ENCODE measurements around the gene ARHGAP15. TPM values are rescaled to one million over a fixed set of nuclear protein-coding genes. Genes with fewer than 3 reads are reported as not detected.

ARHGAP15 gene
- total RNA-seq, 1 experiment from 2014 or later = not detected

DNA sequence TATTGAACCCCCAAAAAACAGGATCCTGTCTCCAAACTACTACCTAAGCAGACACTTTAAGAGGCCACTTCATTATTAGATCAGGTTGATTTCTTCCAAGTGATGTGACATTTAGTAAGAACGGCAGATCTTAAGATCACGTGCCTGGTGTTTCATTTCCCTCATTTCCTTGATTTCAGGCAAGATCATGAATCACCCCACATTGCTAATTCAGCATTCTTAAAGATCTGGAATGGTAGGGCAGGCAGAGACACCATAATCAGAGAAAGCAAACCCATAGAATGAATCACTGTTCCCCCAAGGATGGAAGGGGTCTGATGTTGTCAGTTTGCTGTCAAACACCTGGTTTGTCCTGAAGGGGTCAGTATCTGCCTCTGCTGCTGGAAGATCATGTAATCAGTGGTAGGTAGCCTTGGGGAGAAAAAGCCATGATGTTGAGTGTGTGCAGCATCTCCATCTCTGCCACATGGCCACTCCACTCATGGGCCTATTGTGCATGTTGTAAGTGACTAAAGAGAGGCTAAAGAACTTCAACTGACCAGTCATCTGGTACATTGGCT lies 133.9 kb downstream of the ARHGAP15 start:
- no peaks in the 10 kb centered on the region for H3K27me3 ChIP-seq (ENCODE audit: control insufficient read depth, insufficient read depth, low read length)
- no peaks in the 10 kb centered on the region for H3K36me3 ChIP-seq (replicated peaks; ENCODE audit: control insufficient read depth, insufficient read depth, low read length)
- DNase-seq = peak; percentile 12
- no peak overlapping the region for H3K4me3 ChIP-seq (ENCODE audit: insufficient read depth, low read depth, low read length)

DNA sequence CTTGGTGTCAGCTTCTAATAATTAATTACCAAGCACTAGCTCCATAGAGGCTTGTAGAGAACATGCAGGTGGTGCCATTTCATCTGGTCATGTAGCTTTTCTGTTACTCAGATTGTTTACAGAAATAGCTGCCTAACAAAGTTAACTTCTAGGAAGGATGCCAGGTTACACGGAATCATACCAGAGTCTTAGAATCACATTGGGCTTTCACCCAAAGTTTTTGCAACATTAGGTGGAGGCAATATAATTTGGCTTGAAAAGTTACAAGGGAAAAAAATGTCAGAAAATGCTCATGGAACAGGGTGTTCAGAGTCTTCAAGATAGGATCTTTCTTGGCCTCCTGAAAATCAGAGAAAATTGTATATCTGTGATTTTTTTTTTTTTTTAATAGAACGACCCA lies 135.6 kb downstream of the ARHGAP15 start:
- H3K27me3 ChIP-seq (ENCODE audit: control insufficient read depth, insufficient read depth, low read length) = no peaks in the 10 kb centered on the region
- H3K4me3 ChIP-seq (ENCODE audit: insufficient read depth, low read depth, low read length) = no peak overlapping the region
- no peak for DNase-seq
- no peaks in the 10 kb centered on the region for H3K36me3 ChIP-seq (replicated peaks; ENCODE audit: control insufficient read depth, insufficient read depth, low read length)

- Histone ChIP-seq H3K27me3 (ENCODE audit: control insufficient read depth, insufficient read depth, low read length) (no peaks in the 10 kb centered on the region), H3K4me3 (ENCODE audit: insufficient read depth, low read depth, low read length) (no peak overlapping the region), H3K36me3 (replicated peaks; ENCODE audit: control insufficient read depth, insufficient read depth, low read length) (no peaks in the 10 kb centered on the region)
- DNase-seq = no peak
These were observed 150.5 kb downstream of the ARHGAP15 start for GRCh38 chr2:143279672-143280071.

GRCh38 chr2:143280097-143280757 lies 151.0 kb downstream of the ARHGAP15 start:
- H3K27me3 ChIP-seq (ENCODE audit: control insufficient read depth, insufficient read depth, low read length) = no peaks in the 10 kb centered on the region
- H3K4me3 ChIP-seq (ENCODE audit: insufficient read depth, low read depth, low read length) = no peak overlapping the region
- DNase-seq = no peak
- H3K36me3 ChIP-seq (replicated peaks; ENCODE audit: control insufficient read depth, insufficient read depth, low read length) = no peaks in the 10 kb centered on the region

- H3K27me3 ChIP-seq (ENCODE audit: control insufficient read depth, insufficient read depth, low read length) = no peaks in the 10 kb centered on the region
- no peaks in the 10 kb centered on the region for H3K36me3 ChIP-seq (replicated peaks; ENCODE audit: control insufficient read depth, insufficient read depth, low read length)
- no peak for DNase-seq
- H3K4me3 ChIP-seq (ENCODE audit: insufficient read depth, low read depth, low read length) = no peak overlapping the region
These were observed 153.5 kb downstream of the ARHGAP15 start for GRCh38 chr2:143282684-143283083.

DNA sequence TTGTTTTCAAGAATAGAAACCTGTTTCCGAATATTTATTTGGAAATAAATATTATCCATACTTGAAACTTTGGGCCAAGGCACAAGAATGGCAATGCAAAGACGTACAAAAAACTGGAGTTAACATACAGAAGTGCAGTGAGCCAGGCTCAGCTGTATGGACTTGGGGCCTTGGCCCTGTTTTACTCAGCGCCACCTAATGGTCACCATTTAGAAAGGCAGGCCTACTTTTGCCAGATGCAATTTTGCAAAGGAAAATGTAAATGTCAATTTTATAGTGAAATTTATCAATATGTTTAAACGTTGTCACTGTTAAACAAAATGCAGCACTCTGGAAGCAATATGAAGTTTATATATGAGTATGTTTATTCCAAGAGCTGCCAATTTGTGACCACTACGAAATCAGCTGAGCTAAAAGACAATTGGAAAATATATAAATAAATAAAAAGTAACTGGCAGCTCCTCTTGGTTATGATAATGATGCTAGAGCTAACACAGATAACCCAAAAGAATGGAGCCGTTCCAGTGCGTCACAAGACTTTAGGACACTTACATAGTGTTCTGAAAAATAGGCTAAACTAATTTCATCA lies 155.0 kb downstream of the ARHGAP15 start:
- Histone ChIP-seq H3K4me3 (ENCODE audit: insufficient read depth, low read depth, low read length) (no peak overlapping the region), H3K27me3 (ENCODE audit: control insufficient read depth, insufficient read depth, low read length) (no peaks in the 10 kb centered on the region), H3K36me3 (replicated peaks; ENCODE audit: control insufficient read depth, insufficient read depth, low read length) (no peaks in the 10 kb centered on the region)
- peak; percentile 13 for DNase-seq

GRCh38 chr2:143289025-143289424 lies 159.8 kb downstream of the ARHGAP15 start:
- no peak overlapping the region for H3K4me3 ChIP-seq (ENCODE audit: insufficient read depth, low read depth, low read length)
- no peaks in the 10 kb centered on the region for H3K36me3 ChIP-seq (replicated peaks; ENCODE audit: control insufficient read depth, insufficient read depth, low read length)
- H3K27me3 ChIP-seq (ENCODE audit: control insufficient read depth, insufficient read depth, low read length) = no peaks in the 10 kb centered on the region
- no peak for DNase-seq

DNA sequence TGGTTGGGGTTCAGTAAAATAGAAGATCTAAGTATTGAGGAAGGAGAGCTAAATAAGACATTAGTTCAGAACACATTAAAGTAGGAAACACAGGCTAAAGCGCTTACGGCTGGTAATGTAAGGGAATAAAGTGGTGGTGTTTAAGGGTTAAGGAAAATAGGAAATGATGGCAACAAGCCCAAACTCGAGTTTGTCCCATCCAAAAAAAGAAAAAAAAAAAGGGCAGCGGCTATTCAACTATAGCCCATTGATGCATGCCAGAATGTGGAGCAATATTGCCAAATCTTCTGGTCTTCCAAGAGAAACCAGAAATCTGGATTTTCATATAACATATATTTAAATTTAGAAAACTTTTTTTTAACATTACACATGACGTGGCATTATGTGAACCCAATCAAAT lies 161.0 kb downstream of the ARHGAP15 start:
- no peak for DNase-seq

GRCh38 chr2:143294068-143294467 lies 164.8 kb downstream of the ARHGAP15 start:
- no peaks in the 10 kb centered on the region for H3K27me3 ChIP-seq (ENCODE audit: control insufficient read depth, insufficient read depth, low read length)
- H3K36me3 ChIP-seq (replicated peaks; ENCODE audit: control insufficient read depth, insufficient read depth, low read length) = no peaks in the 10 kb centered on the region
- H3K4me3 ChIP-seq (ENCODE audit: insufficient read depth, low read depth, low read length) = no peak overlapping the region
- DNase-seq = no peak

More for the DNA sequence above, 161.0 kb downstream of the ARHGAP15 start:
- Histone ChIP-seq H3K27me3 (ENCODE audit: control insufficient read depth, insufficient read depth, low read length) (no peaks in the 10 kb centered on the region), H3K36me3 (replicated peaks; ENCODE audit: control insufficient read depth, insufficient read depth, low read length) (no peaks in the 10 kb centered on the region), H3K4me3 (ENCODE audit: insufficient read depth, low read depth, low read length) (no peak overlapping the region)

- DNase-seq = no peak
- no peaks in the 10 kb centered on the region for H3K36me3 ChIP-seq (replicated peaks; ENCODE audit: control insufficient read depth, insufficient read depth, low read length)
- H3K4me3 ChIP-seq (ENCODE audit: insufficient read depth, low read depth, low read length) = no peak overlapping the region
- H3K27me3 ChIP-seq (ENCODE audit: control insufficient read depth, insufficient read depth, low read length) = no peaks in the 10 kb centered on the region
These were observed 166.9 kb downstream of the ARHGAP15 start for GRCh38 chr2:143296089-143296488.

DNA sequence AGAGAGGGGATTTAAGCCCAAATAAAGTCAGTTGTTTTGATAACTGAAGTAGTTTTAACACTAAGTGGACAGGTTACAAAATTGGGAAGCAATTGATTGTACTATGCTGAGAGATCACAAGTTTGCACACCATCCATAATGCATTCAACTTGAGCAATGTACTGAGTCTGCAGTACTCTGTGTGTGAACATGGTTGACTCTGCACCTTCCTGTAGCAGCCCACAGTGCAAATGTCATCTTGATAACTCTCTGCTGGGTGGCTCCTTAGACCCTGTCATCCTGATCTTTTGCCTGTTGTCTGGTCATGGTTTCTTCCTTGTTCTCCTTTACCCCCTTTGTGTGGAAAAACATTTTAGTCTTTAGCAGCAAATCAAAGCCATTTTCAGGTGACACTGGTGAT lies 168.0 kb downstream of the ARHGAP15 start:
- Histone ChIP-seq H3K36me3 (replicated peaks; ENCODE audit: control insufficient read depth, insufficient read depth, low read length) (no peaks in the 10 kb centered on the region), H3K4me3 (ENCODE audit: insufficient read depth, low read depth, low read length) (no peak overlapping the region), H3K27me3 (ENCODE audit: control insufficient read depth, insufficient read depth, low read length) (no peaks in the 10 kb centered on the region)
- DNase-seq = no peak

DNA sequence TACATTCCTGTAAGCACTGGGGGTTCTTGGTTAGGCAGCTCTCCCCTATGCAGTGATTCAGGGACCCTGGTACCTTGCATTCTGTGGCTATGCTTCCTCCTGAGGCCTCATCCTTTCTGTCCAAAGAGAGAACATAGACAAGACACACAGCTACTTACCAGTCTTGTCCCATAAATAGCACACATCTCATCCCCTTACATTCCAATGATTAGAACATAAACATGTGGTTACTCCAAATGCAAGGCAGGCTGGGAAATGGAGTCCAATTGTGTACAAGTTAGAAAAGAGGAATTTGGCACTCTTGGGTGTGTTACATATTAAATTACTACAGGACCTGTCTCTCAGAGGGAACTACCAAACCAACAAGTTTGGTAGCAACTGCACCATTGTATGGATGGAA lies 171.3 kb downstream of the ARHGAP15 start:
- no peak overlapping the region for H3K4me3 ChIP-seq (ENCODE audit: insufficient read depth, low read depth, low read length)
- DNase-seq = no peak
- no peaks in the 10 kb centered on the region for H3K27me3 ChIP-seq (ENCODE audit: control insufficient read depth, insufficient read depth, low read length)
- no peaks in the 10 kb centered on the region for H3K36me3 ChIP-seq (replicated peaks; ENCODE audit: control insufficient read depth, insufficient read depth, low read length)

- H3K36me3 ChIP-seq (replicated peaks; ENCODE audit: control insufficient read depth, insufficient read depth, low read length) = no peaks in the 10 kb centered on the region
- no peaks in the 10 kb centered on the region for H3K27me3 ChIP-seq (ENCODE audit: control insufficient read depth, insufficient read depth, low read length)
These were observed 182.2 kb downstream of the ARHGAP15 start for GRCh38 chr2:143311426-143311825.

GRCh38 chr2:143312441-143312840 lies 183.2 kb downstream of the ARHGAP15 start:
- Histone ChIP-seq H3K4me3 (ENCODE audit: insufficient read depth, low read depth, low read length) (no peak overlapping the region), H3K36me3 (replicated peaks; ENCODE audit: control insufficient read depth, insufficient read depth, low read length) (no peaks in the 10 kb centered on the region), H3K27me3 (ENCODE audit: control insufficient read depth, insufficient read depth, low read length) (no peaks in the 10 kb centered on the region)
- DNase-seq = no peak

More at GRCh38 chr2:143311426-143311825, 182.2 kb downstream of the ARHGAP15 start:
- no peak for DNase-seq
- no peak overlapping the region for H3K4me3 ChIP-seq (ENCODE audit: insufficient read depth, low read depth, low read length)

DNA sequence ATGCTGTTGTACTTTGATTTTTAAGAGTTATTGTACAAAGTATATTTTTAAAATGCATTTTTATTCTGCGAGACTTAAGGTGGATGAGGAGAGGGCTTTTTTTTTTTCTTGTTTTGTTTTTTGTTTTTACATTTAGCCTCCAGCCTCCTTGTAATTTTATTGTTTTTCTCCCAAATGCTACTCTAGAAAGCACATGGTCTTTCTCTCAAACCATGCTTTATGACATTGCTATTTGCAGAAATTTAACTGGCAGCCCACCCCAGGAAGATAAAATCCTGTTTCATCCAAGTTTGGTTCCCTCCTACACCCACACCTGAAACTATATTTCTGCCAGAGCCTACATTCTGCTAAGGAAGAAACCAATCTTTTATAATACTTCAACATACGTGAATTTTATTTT lies 184.6 kb downstream of the ARHGAP15 start:
- Histone ChIP-seq H3K27me3 (ENCODE audit: control insufficient read depth, insufficient read depth, low read length) (no peaks in the 10 kb centered on the region), H3K36me3 (replicated peaks; ENCODE audit: control insufficient read depth, insufficient read depth, low read length) (no peaks in the 10 kb centered on the region), H3K4me3 (ENCODE audit: insufficient read depth, low read depth, low read length) (no peak overlapping the region)
- no peak for DNase-seq

Data from H7 (cell line).